Ishikawa (cell line): ENCODE data around the gene MSANTD1.

Source experiments
- EP300 ChIP-seq: IDR thresholded peaks from 2 replicates; pipeline ENCODE4 v1.6.1; 2012; ENCODE audit warnings: borderline replicate concordance
- NFIC ChIP-seq: IDR thresholded peaks from 2 replicates; pipeline ENCODE4 v1.6.1; 2012
- RAD21 ChIP-seq: IDR thresholded peaks from 2 replicates; pipeline ENCODE4 v1.6.1; 2012; ENCODE audit warnings: low read depth
- REST ChIP-seq: IDR thresholded peaks from 2 replicates; pipeline ENCODE4 v1.6.1; 2012; ENCODE audit warnings: low read depth, mild to moderate bottlenecking
- TEAD4 ChIP-seq: IDR thresholded peaks from 2 replicates; pipeline ENCODE4 v1.6.1; 2012
- YY1 ChIP-seq: IDR thresholded peaks from 2 replicates; pipeline ENCODE4 v1.6.1; 2012; ENCODE audit warnings: low read depth

DNA sequence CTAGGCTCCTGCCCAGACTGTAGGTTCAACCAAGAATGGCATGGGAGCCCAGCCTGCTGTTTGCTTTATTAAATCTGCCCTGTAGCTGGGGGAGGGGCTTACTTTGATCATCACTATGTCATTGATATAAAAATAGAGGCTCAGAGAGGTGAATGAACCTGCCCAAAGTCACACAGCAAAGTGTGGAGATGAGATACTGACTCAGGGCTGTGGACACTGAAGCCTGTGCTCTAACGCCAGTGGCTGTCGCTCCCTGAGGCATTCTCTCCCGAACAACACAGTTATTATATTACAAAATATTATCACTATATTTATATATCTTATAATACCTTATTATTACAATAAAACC, 3.5 kb downstream of the MSANTD1 start:
- TF ChIP-seq TEAD4: no peak
- TF ChIP-seq RAD21: no peak
- no peak for TF ChIP-seq YY1
- no peak for TF ChIP-seq EP300
- TF ChIP-seq REST: no peak
- no peak for TF ChIP-seq NFIC
